ENCODE data around the gene NUP43. TPM values are rescaled to one million over a fixed set of nuclear protein-coding genes. Genes with fewer than 3 reads are reported as not detected.
"Not testable (repeated sequence)": the region's sequence is repeated elsewhere in the genome, so short reads cannot be mapped to it uniquely, and the experiment has no call there.

Gene NUP43
- total RNA-seq, 1 experiment from 2014 or later = 33.8 TPM

DNA sequence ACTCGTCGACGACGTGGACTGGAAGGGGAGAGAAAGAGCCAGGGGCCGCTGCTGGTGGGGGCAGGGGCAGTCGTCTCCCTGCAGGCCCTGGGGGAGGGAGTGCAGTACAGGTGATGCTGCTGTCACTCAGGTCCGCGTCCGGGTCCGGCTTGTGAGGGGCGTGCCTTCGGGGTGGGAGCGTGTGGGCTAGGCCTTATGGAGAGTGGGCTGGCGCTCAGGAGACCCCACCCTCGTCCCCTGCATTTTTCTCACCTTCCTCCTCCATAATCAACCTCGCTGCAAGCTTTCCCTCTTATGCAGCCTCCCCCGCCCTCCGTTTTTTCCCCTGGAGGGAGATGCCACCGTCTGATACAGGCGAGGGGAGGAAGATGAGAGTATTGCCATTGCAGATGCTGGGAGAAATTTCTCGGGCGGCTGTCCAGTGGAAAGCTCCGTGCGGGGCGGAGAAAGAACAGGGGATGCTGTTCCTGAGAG is 3.8 kb upstream of the NUP43 start:
- peak; percentile 41 for DNase-seq (ENCODE audit: low spot score)
- in situ Hi-C loops (cut with HindIII; ENCODE audit: low sequenced_read_pairs) = no loop called here

- in situ Hi-C loops (cut with HindIII; ENCODE audit: low sequenced_read_pairs) = no loop called here
- peak; percentile 91 for DNase-seq (ENCODE audit: low spot score)
Measured at GRCh38 chr6:149749594-149750135, 3.3 kb upstream of the NUP43 start, which contains the start of gene PCMT1. Gene PCMT1 (plus strand): TSS chr6:149749741. CDS start chr6:149749902, 161 bp downstream.

DNA sequence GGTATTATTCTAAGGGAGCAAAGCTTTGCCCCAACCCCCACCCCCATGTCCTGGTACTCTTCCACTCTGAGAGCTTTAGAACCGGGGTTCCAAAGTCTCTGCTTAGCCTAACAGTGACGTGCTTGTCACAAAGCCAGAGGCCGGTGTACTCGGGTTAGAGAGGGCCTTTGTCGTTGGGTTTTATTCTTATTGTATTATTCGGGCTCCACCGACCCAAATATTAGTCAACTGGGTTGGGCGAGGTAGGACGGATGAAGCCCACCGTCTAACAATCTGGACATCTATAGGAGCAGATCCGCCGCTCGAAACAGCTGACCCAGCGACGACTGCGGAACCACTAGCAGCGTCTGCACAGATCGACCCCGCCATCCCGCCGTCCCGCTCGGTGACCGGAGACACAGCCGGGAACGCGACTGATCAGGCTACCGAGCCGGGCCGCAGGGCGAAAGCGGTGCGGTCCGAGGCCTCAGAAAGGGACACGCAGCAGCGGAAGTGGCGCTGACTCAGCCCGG is 2.8 kb upstream of the NUP43 start:
- in situ Hi-C loops (cut with HindIII; ENCODE audit: low sequenced_read_pairs); DNase-seq (ENCODE audit: low spot score): not testable (repeated sequence)

- in situ Hi-C loops (cut with HindIII; ENCODE audit: low sequenced_read_pairs); DNase-seq (ENCODE audit: low spot score): not testable (repeated sequence)
Measured at GRCh38 chr6:149745252-149745651, 1.1 kb downstream of the NUP43 start.

GRCh38 chr6:149734915-149735314 is 11.4 kb downstream of the NUP43 start:
- DNase-seq (ENCODE audit: low spot score) = no peak
- in situ Hi-C loops (cut with HindIII; ENCODE audit: low sequenced_read_pairs) = no loop called here

- in situ Hi-C loops (cut with HindIII; ENCODE audit: low sequenced_read_pairs) = no loop called here
Measured at GRCh38 chr6:149733089-149733720, 13.1 kb downstream of the NUP43 start.

GRCh38 chr6:149729824-149730223 is 16.5 kb downstream of the NUP43 start:
- in situ Hi-C loops (cut with HindIII; ENCODE audit: low sequenced_read_pairs) = no loop called here
- DNase-seq (ENCODE audit: low spot score) = no peak

More at GRCh38 chr6:149733089-149733720, 13.1 kb downstream of the NUP43 start:
- DNase-seq (ENCODE audit: low spot score) = no peak

GRCh38 chr6:149728499-149729234 is 17.7 kb downstream of the NUP43 start:
- in situ Hi-C loops (cut with HindIII; ENCODE audit: low sequenced_read_pairs) = no loop called here
- DNase-seq (ENCODE audit: low spot score) = no peak

- no peak for DNase-seq (ENCODE audit: low spot score)
- in situ Hi-C loops (cut with HindIII; ENCODE audit: low sequenced_read_pairs) = no loop called here
Measured at GRCh38 chr6:149727793-149728498, 18.4 kb downstream of the NUP43 start.

DNA sequence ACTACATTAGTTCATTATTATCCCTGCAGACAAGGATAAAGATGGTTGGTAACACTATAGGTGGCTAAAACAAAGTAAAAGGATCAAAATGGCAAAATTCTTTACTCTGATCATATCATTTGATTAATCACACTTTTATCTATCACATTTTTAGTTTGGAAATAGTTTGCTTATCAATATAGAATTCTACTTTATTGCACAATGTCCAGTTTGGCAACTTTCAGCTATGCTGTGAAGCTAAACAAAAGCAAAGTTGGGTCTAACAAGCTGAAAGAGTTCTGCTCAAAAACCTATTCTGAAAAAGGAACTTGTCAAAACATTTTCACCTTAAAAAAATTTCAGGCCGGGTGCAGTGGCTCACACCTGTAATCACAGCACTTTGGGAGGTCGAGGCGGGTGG is 20.5 kb downstream of the NUP43 start:
- DNase-seq (ENCODE audit: low spot score) = no peak
- in situ Hi-C loops (cut with HindIII; ENCODE audit: low sequenced_read_pairs) = no loop called here

DNA sequence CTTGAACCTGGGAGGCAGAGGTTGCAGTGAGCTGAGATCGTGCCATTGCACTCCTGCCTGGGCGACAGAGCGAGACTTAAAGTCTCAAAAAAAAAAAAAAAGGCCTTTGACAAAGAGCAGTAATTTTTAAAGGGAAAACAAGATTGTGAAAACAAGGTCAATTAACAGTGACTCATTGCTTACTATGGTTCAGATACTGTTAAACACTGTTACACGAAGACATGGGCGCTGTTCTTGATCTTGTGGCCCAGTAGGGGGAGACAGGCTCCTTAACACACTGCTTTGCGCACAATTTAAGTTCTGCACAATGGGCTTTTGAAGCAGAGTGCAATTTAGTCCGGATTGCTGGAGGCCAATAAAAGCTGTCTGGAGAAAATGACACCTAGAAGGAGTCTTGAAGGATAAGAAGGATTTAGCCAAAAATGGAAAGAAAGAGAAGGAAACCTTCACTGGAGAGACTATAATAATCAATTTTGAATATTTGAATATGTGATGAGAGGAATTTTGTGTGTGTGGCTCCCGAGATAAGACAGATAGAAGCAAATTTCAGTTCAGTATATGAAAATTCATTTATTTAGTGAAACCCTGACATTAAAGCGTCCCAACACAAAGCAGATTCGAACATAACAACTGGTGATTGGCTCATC is 22.4 kb downstream of the NUP43 start:
- peak; percentile 53 for DNase-seq (ENCODE audit: low spot score)
- in situ Hi-C loops (cut with HindIII; ENCODE audit: low sequenced_read_pairs) = no loop called here

- in situ Hi-C loops (cut with HindIII; ENCODE audit: low sequenced_read_pairs) = no loop called here
- DNase-seq (ENCODE audit: low spot score) = no peak
Measured at GRCh38 chr6:149723262-149723661, 23.1 kb downstream of the NUP43 start.

- DNase-seq (ENCODE audit: low spot score) = no peak
- in situ Hi-C loops (cut with HindIII; ENCODE audit: low sequenced_read_pairs) = no loop called here
Measured at GRCh38 chr6:149719531-149719930, 26.8 kb downstream of the NUP43 start.

- DNase-seq (ENCODE audit: low spot score) = peak; percentile 81
- in situ Hi-C loops (cut with HindIII; ENCODE audit: low sequenced_read_pairs) = no loop called here
Measured at GRCh38 chr6:149717588-149718458, 28.5 kb downstream of the NUP43 start, which contains the start of gene LATS1. Gene LATS1 (minus strand): TSS chr6:149718101. CDS start chr6:149702126, 15,975 bp downstream.

- DNase-seq (ENCODE audit: low spot score) = peak; percentile 21
- in situ Hi-C loops (cut with HindIII; ENCODE audit: low sequenced_read_pairs) = no loop called here
Measured at GRCh38 chr6:149717255-149717587, 29.1 kb downstream of the NUP43 start.

- in situ Hi-C loops (cut with HindIII; ENCODE audit: low sequenced_read_pairs) = no loop called here
- DNase-seq (ENCODE audit: low spot score) = no peak
Measured at GRCh38 chr6:149716181-149716963, 30.0 kb downstream of the NUP43 start.

DNA sequence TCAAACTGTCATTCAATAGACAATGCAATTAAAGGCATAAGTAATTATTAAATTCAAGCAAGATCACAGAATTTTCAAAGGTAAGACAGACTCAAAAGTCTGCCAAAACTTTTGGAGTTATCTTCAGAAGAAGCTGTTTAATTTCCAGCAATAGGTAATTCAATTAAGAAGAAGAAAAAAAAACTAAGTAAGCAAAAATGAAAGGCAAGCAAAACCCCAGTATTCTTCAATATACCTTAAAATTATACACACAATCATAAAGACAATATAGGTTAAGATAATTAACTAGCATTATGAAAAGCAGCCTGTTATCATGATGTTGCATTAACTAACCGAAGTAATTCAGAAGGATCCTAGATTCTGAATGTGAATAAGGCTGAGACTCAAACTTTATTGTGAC is 31.9 kb downstream of the NUP43 start:
- in situ Hi-C loops (cut with HindIII; ENCODE audit: low sequenced_read_pairs) = no loop called here
- no peak for DNase-seq (ENCODE audit: low spot score)
